Retinal pigment epithelial cell (primary cell): ENCODE measurements around the gene TSPAN18.

Experiments
- DNase-seq: peaks from one replicate; pipeline ENCODE4 v3.0.0-alpha.2; 2010; ENCODE audit warnings: low read depth
- H3K4me3 ChIP-seq: 2 replicates; pipeline ENCODE4 v1.5.1; 2011; ENCODE audit warnings: mild to moderate bottlenecking, low read length, control low read depth, moderate library complexity
- TF ChIP-seq, protein P1 (sequence below): conservative IDR thresholded peaks from 2 replicates; pipeline ENCODE4 v1.5.1; 2011; ENCODE audit warnings: low read depth, low read length, control low read depth, inconsistent platforms

TSPAN18 gene

DNA sequence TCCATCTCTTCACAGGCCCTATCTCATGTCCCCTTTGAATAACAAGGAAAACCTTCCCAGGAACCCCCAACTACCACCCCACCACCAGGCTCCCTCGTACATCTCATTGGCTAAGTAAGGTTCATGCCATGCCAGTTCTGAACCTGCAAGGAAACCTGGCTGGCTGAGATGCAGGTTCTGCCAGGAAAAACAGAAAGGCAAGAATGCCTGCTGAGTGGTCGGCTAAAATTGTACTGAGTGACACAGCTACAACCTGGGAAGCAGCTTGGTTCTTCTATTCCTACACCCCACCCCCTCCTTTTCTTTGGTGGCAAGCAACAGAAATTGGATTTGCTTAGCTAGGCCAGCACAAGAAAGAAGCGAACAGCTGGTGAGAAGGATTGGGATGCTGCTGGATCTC lies 36.1 kb upstream of the TSPAN18 start:
- TF ChIP-seq, protein P1, sequence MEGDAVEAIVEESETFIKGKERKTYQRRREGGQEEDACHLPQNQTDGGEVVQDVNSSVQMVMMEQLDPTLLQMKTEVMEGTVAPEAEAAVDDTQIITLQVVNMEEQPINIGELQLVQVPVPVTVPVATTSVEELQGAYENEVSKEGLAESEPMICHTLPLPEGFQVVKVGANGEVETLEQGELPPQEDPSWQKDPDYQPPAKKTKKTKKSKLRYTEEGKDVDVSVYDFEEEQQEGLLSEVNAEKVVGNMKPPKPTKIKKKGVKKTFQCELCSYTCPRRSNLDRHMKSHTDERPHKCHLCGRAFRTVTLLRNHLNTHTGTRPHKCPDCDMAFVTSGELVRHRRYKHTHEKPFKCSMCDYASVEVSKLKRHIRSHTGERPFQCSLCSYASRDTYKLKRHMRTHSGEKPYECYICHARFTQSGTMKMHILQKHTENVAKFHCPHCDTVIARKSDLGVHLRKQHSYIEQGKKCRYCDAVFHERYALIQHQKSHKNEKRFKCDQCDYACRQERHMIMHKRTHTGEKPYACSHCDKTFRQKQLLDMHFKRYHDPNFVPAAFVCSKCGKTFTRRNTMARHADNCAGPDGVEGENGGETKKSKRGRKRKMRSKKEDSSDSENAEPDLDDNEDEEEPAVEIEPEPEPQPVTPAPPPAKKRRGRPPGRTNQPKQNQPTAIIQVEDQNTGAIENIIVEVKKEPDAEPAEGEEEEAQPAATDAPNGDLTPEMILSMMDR = no peak
- DNase-seq = no peak
- H3K4me3 ChIP-seq = no peak overlapping the region

DNA sequence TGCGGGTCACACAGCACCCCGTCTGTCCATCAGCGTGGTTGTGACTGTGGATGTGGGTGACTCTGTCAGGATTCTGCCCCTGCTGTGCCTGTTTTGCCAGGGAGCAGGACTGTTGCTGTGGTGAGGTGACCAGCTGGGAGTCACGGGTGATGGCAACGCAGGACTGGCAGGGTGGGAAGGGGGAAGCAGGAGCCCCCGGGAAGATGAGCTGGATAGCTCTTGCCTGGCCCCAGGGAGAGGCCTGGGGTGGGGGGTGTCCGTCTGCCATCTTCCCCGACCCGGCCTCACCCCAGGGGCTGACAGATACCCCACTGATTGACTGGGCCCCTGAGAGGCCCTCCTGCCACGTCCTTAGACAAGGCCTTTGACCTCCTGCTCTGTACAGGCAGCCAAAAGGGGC lies 34.3 kb upstream of the TSPAN18 start:
- DNase-seq = no peak
- H3K4me3 ChIP-seq = no peak overlapping the region
- TF ChIP-seq, protein P1 = no peak

DNA sequence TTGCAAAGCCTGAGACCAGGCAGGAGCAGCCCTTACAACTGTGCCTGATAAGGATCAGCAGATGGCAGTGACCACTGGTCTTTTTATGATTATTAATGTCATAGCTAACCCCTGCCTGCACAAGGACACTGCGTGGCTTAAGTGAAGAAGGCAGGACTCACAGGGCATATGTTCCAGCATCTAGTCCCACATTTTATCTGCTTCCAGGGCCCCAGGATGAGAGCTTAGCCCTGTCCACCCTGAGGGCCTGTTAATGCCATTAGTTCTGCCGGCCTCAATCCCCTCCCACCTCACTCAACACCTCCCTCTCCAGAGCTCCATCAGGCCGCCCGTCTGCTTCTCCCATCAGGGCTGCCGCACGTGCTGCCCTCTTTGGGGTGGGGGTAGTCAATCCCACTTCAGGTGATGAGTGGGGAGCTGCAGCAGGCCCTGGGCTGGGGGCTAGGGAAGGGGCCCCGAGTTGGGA lies 33.1 kb upstream of the TSPAN18 start:
- no peak overlapping the region for H3K4me3 ChIP-seq
- TF ChIP-seq, protein P1 = no peak

DNA sequence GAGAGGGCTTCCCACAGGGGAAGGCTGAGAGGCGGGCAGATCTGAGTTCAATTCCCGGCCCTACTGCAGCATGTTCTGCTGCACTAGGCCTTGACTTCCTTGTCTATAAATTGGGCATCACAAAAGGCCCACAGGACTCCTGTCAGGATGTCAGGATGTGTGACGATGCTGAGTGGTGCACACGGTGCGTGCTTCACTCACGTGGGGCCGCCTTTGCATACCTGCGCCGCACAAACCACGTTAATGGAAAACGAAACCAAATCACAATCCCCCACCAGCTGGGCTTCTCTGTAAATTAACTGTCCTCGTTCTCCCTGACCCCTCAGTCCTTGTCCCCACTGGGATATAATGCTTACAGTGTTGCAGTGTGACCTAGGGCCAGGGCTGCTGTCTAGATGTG lies 32.3 kb upstream of the TSPAN18 start:
- no peak for DNase-seq
- TF ChIP-seq, protein P1 = no peak
- H3K4me3 ChIP-seq = no peak overlapping the region

More for the DNA sequence above, 33.1 kb upstream of the TSPAN18 start:
- no peak for DNase-seq

DNA sequence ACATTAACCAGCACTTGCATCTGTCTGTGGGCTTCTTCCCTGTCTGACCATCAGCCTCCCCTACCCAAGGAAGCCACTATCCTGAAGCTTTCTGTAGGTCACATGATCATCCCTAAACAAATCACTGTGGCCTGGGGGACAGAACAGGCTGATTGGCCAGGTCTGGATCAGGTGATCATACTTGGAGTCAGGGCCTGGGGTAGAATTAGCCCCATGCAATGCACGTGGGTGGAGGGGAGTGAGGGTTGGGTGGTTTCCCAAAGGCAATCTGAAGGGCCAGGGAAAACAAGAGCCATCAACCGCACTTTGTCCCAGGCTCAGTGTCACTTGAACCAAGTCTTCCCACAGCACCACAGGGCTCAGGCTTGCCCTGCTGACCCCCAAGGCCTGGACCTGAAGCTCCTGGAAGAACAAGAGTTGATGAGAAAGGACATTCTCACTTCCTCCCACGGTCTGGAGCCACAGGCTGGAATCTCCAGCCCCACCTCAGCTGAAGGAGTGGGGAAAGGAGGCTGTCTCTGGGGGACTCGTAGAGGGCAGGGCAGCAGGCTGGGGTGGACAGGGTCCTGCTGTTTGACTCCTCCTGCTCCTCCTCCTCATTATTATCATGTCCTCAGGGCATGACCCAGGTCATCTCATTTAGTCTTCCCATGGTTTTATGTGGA lies 31.5 kb upstream of the TSPAN18 start:
- no peak for DNase-seq
- TF ChIP-seq, protein P1 = no peak
- H3K4me3 ChIP-seq = no peak overlapping the region

DNA sequence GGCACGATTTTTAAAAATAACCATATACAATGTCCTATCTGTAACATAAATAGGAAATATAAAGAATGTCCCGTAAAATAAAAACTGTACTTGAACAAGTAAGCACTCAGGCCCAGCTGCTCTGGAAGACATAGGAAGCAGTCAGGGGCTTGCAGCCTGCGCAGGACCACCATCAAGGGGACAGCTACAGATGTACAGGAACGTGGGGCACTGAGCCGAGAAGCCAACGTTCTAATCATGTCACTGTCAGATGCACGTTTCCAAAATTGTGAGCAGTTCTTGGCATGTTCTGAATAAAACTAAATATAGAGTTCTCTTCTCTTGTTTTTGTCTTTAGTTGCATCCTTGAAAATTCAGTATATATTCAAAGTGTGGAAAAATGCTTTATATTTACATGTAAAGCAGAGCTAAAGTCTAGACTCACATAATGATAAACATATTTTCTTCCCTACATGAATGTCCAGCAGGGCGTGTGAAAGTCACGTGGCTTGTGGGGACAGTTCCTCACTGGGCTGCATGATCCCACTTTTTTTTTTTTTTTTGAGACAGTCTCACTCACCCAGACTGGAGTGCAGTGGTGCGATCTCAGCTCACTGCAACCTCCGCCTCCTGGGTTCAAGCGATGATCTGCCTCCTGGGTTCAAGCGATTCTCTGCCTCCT lies 28.4 kb upstream of the TSPAN18 start:
- no peak for DNase-seq
- H3K4me3 ChIP-seq = no peak overlapping the region
- TF ChIP-seq, protein P1 = no peak
